ENCODE results near the gene EFNA4. TPM values are rescaled to one million over a fixed set of nuclear protein-coding genes. Genes with fewer than 3 reads are reported as not detected.

EFNA4 gene
- total RNA-seq, 1 experiment from 2014 or later: 11.8 TPM

DNA sequence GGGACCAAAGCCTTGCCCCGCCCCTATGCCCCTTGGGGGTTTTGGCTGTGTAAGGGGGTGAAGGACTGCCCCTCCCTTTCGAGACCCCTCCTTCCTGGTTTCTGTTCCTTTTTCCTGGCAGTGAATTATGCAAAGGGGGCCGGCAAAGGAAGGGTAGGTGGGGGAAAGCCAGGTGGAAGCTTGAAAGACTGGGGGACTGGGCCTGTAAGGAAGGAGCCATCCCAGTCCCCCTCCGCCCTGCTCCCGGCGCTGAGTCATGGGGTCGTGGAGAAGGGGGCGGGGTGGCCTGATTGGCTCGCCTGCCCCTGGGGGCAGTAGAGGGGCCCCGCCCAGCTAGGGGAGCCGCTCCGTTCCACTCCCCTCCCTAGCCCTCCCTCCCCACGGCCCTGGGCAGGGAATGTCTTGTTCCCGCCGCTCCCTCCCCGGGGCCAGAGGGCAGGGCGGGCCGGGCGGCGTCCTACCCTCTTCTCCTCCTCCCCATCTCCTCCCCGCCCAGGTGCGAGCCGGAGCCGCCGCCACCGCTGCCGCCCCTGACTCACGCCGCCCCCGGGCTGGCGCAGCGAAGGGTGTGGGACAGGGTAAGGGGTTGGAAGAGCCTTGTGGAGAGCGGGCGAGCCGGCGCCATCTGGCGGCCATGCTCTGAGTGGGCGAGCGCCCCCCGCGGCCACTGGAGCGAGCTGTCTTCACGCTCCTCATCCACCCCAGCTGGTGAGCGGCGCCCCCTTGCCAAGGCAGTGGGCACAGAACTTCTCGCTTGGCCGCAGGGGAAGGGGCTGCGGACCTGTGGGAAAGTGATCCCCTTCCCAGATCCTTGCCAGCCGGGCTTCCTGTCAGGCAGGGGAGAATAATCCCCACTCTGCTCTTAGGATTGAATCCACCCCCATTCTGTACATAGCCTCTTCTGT is 46.2 kb upstream of the EFNA4 start:
- no peak overlapping the region for H3K56ac ChIP-seq (ENCODE audit: insufficient read length, low read depth, low read length)
- H3K36me3 Mint-ChIP-seq (ENCODE audit: insufficient read depth in 1 of 3, low read depth in 3 of 3): peaks cover 8 to 38% (median 23%) of the 10 kb centered on the region in 3 experiments; a peak in 6 of 7 replicates
- H4K91ac ChIP-seq (ENCODE audit: insufficient read length, low read depth, low read length): no peak overlapping the region
- no peaks in the 10 kb centered on the region for H4K20me1 ChIP-seq (ENCODE audit: control insufficient read depth, insufficient read depth, insufficient read length)
- peak overlapping the region; percentile 95 to 98 (median 95) for H3K27ac Mint-ChIP-seq
- no peak overlapping the region for H2BK5ac ChIP-seq (ENCODE audit: insufficient read length, low read length)
- no peak overlapping the region for H3K27ac ChIP-seq (ENCODE audit: insufficient read length, low read depth, low read length)
- H2BK12ac ChIP-seq (ENCODE audit: insufficient read length, low read depth, low read length): no peak overlapping the region
- no peak overlapping the region for H3T11ph ChIP-seq (ENCODE audit: low read length)
- peaks cover 3% of the 10 kb centered on the region; the same call in 1 of the 2 replicates for H3K4me1 ChIP-seq (ENCODE audit: insufficient read depth, low read length)
- H3K23ac ChIP-seq (ENCODE audit: insufficient read length, low read depth, low read length): no peak overlapping the region
- H2AK5ac ChIP-seq (ENCODE audit: insufficient read length, low read length): no peak overlapping the region
- no peak overlapping the region for H3K9ac ChIP-seq (ENCODE audit: extremely low read depth, insufficient read length, low read length)
- TF ChIP-seq, protein P1, sequence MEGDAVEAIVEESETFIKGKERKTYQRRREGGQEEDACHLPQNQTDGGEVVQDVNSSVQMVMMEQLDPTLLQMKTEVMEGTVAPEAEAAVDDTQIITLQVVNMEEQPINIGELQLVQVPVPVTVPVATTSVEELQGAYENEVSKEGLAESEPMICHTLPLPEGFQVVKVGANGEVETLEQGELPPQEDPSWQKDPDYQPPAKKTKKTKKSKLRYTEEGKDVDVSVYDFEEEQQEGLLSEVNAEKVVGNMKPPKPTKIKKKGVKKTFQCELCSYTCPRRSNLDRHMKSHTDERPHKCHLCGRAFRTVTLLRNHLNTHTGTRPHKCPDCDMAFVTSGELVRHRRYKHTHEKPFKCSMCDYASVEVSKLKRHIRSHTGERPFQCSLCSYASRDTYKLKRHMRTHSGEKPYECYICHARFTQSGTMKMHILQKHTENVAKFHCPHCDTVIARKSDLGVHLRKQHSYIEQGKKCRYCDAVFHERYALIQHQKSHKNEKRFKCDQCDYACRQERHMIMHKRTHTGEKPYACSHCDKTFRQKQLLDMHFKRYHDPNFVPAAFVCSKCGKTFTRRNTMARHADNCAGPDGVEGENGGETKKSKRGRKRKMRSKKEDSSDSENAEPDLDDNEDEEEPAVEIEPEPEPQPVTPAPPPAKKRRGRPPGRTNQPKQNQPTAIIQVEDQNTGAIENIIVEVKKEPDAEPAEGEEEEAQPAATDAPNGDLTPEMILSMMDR (conservative IDR thresholded peaks at IDR 0.05): peak; percentile 100
- no peak overlapping the region for H3K14ac ChIP-seq (ENCODE audit: insufficient read depth, low read length)
- DNase-seq: peak; percentile 94
- H4K5ac ChIP-seq (ENCODE audit: insufficient read length, low read depth, low read length): no peak overlapping the region
- H3K27me3 ChIP-seq (ENCODE audit: insufficient read depth, low read length): no peaks in the 10 kb centered on the region
- H4K8ac ChIP-seq (replicated peaks; ENCODE audit: insufficient read length, low read depth, low read length): no peak overlapping the region
- no peak overlapping the region for H2BK15ac ChIP-seq (ENCODE audit: low read depth, low read length)
- H3K27me3 Mint-ChIP-seq (ENCODE audit: low read depth): peaks cover 4% of the 10 kb centered on the region
- no peak overlapping the region for H2BK20ac ChIP-seq (ENCODE audit: low read depth, low read length, poor library complexity, severe bottlenecking)
- no peaks in the 10 kb centered on the region; a peak in 1 of 5 replicates for H3K9me3 Mint-ChIP-seq
- no peak overlapping the region for H2BK120ac ChIP-seq (ENCODE audit: low read depth, low read length, poor library complexity, severe bottlenecking)
- H3K79me1 ChIP-seq (ENCODE audit: insufficient read depth, low read depth, low read length, poor library complexity, severe bottlenecking): no peaks in the 10 kb centered on the region
- H3K23me2 ChIP-seq (ENCODE audit: insufficient read length, low read depth, low read length, poor library complexity, severe bottlenecking): no peaks in the 10 kb centered on the region
- H2AFZ ChIP-seq (ENCODE audit: low read length): no peak overlapping the region
- no peak overlapping the region for H3K4ac ChIP-seq (ENCODE audit: low read depth, low read length)
- H3K4me2 ChIP-seq (ENCODE audit: insufficient read depth, insufficient read length, low read length): peak overlapping the region; percentile 34
- no peaks in the 10 kb centered on the region; the same call in 1 of the 2 replicates for H3K79me2 ChIP-seq (ENCODE audit: insufficient read depth, low read length)
- WGBS (ENCODE audit: extremely low coverage, insufficient read length, low lambda C conversion rate): no CpG with 5 or more reads among the region's 49 CpGs
- peak overlapping the region; percentile 50 to 72 for H3K4me3 Mint-ChIP-seq
- peaks cover 36 to 58% of the 10 kb centered on the region in 2 experiments for H3K4me1 Mint-ChIP-seq
- H3K9me3 ChIP-seq (ENCODE audit: control insufficient read depth, low read depth, low read length): no peaks in the 10 kb centered on the region
- H3K18ac ChIP-seq (ENCODE audit: insufficient read length, low read depth, low read length): peak overlapping the region; percentile 54

All from H9 (cell line).